Measurements from ENCODE around the gene CST4. TPM values are rescaled to one million over a fixed set of nuclear protein-coding genes. Genes with fewer than 3 reads are reported as not detected.

The CST4 gene
- total RNA-seq, 2 donors from 2014 or later, result 2.0 to 2.3 TPM

- Histone ChIP-seq H3K9ac (ENCODE audit: extremely low read depth, low read length, poor library complexity, severe bottlenecking) (no peak overlapping the region), H3K4me1 (ENCODE audit: control insufficient read depth, insufficient read depth, low read length) (peaks cover 15% of the 10 kb centered on the region), H3K27ac (ENCODE audit: low read depth, low read length) (no peak overlapping the region), H3K4me3 (ENCODE audit: low read length) (no peak overlapping the region), H3K27me3 (ENCODE audit: control insufficient read depth, insufficient read depth, low read length, poor library complexity, severe bottlenecking) (no peaks in the 10 kb centered on the region), H3K36me3 (ENCODE audit: control insufficient read depth, insufficient read depth, low read length) (no peaks in the 10 kb centered on the region), H3K9me3 (ENCODE audit: control insufficient read depth, low read length) (no peaks in the 10 kb centered on the region)
- Mint-ChIP-seq H3K4me1 (peaks cover 47% of the 10 kb centered on the region), H3K4me3 (no peak overlapping the region), H3K27ac (no peak overlapping the region), H3K27me3 (ENCODE audit: insufficient read depth) (peaks cover 4% of the 10 kb centered on the region), H3K9me3 (no peaks in the 10 kb centered on the region), H3K36me3 (ENCODE audit: low read depth) (no peaks in the 10 kb centered on the region)
- WGBS, 2 experiments (ENCODE audit: insufficient coverage in 1 of 2, insufficient read length in 1 of 2), result 95 to 100% methylated on average over 2 to 3 of the region's 3 CpGs
- DNase-seq, result no peak
- TF ChIP-seq, protein P1, sequence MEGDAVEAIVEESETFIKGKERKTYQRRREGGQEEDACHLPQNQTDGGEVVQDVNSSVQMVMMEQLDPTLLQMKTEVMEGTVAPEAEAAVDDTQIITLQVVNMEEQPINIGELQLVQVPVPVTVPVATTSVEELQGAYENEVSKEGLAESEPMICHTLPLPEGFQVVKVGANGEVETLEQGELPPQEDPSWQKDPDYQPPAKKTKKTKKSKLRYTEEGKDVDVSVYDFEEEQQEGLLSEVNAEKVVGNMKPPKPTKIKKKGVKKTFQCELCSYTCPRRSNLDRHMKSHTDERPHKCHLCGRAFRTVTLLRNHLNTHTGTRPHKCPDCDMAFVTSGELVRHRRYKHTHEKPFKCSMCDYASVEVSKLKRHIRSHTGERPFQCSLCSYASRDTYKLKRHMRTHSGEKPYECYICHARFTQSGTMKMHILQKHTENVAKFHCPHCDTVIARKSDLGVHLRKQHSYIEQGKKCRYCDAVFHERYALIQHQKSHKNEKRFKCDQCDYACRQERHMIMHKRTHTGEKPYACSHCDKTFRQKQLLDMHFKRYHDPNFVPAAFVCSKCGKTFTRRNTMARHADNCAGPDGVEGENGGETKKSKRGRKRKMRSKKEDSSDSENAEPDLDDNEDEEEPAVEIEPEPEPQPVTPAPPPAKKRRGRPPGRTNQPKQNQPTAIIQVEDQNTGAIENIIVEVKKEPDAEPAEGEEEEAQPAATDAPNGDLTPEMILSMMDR (conservative IDR thresholded peaks at IDR 0.05), result no peak
Measured at GRCh38 chr20:23691675-23692074, 2.8 kb upstream of the CST4 start.

DNA sequence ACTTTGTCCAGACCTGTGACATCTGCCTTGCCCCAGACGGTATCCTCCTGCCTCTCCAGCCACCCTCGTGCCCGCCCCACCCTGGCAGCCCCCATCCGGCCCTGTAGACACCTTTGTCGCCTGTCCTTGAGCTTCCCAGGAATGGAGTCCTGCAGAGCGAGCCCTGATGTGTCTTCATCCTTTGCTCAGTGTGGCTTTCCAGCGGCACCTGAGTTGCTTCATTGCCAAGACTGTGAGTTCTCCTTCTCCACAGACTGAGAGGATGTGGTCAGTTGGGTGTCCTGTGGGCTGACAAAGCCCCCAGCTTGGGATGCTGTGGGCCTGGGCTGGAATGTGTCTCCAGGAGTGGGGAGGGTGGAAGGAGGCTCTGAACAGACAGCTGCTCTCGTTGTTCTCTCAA, 1.7 kb upstream of the CST4 start:
- no peaks in the 10 kb centered on the region for H3K27me3 ChIP-seq (ENCODE audit: control insufficient read depth, insufficient read depth, low read length, poor library complexity, severe bottlenecking)
- Mint-ChIP-seq H3K27ac (no peak overlapping the region), H3K36me3 (ENCODE audit: low read depth) (no peaks in the 10 kb centered on the region), H3K9me3 (no peaks in the 10 kb centered on the region), H3K27me3 (ENCODE audit: insufficient read depth) (peaks cover 2% of the 10 kb centered on the region), H3K4me1 (peaks cover 36% of the 10 kb centered on the region), H3K4me3 (no peak overlapping the region)
- no peaks in the 10 kb centered on the region for H3K9me3 ChIP-seq (ENCODE audit: control insufficient read depth, low read length)
- H3K4me1 ChIP-seq (ENCODE audit: control insufficient read depth, insufficient read depth, low read length), result peaks cover 15% of the 10 kb centered on the region
- DNase-seq, result no peak
- H3K36me3 ChIP-seq (ENCODE audit: control insufficient read depth, insufficient read depth, low read length), result no peaks in the 10 kb centered on the region
- WGBS, 2 experiments (ENCODE audit: insufficient coverage in 1 of 2, insufficient read length in 1 of 2), result 89 to 93% methylated on average over 5 to 8 of the region's 8 CpGs
- H3K4me3 ChIP-seq (ENCODE audit: low read length), result no peak overlapping the region
- TF ChIP-seq, protein P1 (conservative IDR thresholded peaks at IDR 0.05), result no peak
- no peak overlapping the region for H3K9ac ChIP-seq (ENCODE audit: extremely low read depth, low read length, poor library complexity, severe bottlenecking)
- no peak overlapping the region for H3K27ac ChIP-seq (ENCODE audit: low read depth, low read length)

DNA sequence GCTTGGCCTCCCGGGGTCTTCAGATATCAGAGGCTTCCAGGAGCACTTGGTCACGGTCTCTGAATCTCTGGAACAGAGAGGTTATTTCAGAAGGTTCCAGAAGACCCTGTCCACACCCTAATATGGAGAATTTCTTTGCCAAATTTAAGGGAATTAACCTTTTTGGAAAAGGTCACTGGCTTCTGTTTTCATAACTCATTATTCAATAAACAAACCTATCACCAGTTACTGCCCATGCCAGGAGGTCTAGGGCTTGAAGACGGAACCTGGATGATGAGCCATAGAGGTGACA, 507 bp upstream of the CST4 start:
- WGBS, 2 experiments (ENCODE audit: insufficient coverage in 1 of 2, insufficient read length in 1 of 2), result 60 to 83% methylated on average over 1 to 3 of the region's 3 CpGs
- Mint-ChIP-seq H3K9me3 (no peaks in the 10 kb centered on the region), H3K27me3 (ENCODE audit: insufficient read depth) (peaks cover 6% of the 10 kb centered on the region), H3K36me3 (ENCODE audit: low read depth) (no peaks in the 10 kb centered on the region), H3K27ac (no peak overlapping the region), H3K4me1 (peaks cover 27% of the 10 kb centered on the region), H3K4me3 (no peak overlapping the region)
- Histone ChIP-seq H3K27ac (ENCODE audit: low read depth, low read length) (no peak overlapping the region), H3K36me3 (ENCODE audit: control insufficient read depth, insufficient read depth, low read length) (no peaks in the 10 kb centered on the region), H3K9me3 (ENCODE audit: control insufficient read depth, low read length) (no peaks in the 10 kb centered on the region), H3K4me3 (ENCODE audit: low read length) (no peak overlapping the region), H3K9ac (ENCODE audit: extremely low read depth, low read length, poor library complexity, severe bottlenecking) (no peak overlapping the region), H3K4me1 (ENCODE audit: control insufficient read depth, insufficient read depth, low read length) (peaks cover 11% of the 10 kb centered on the region), H3K27me3 (ENCODE audit: control insufficient read depth, insufficient read depth, low read length, poor library complexity, severe bottlenecking) (no peaks in the 10 kb centered on the region)
- TF ChIP-seq, protein P1 (conservative IDR thresholded peaks at IDR 0.05), result no peak
- DNase-seq, result no peak
